ENCODE data around the gene HSD17B2.

Gene HSD17B2

GRCh38 chr16:82078125-82078524, 43.1 kb downstream of the HSD17B2 start:
- Histone ChIP-seq H4K20me1 (ENCODE audit: insufficient read depth, low read length, poor library complexity, severe bottlenecking) (no peaks in the 10 kb centered on the region), H3K4me1 (ENCODE audit: insufficient read depth, low read length, poor library complexity, severe bottlenecking) (peaks cover 8% of the 10 kb centered on the region), H2AFZ (ENCODE audit: low read length) (no peak overlapping the region), H3K27me3 (ENCODE audit: insufficient read depth, low read length, poor library complexity, severe bottlenecking) (no peaks in the 10 kb centered on the region), H3K9ac (ENCODE audit: low read depth, low read length, poor library complexity, severe bottlenecking) (no peak overlapping the region), H3K79me2 (ENCODE audit: insufficient read depth, low read length) (no peaks in the 10 kb centered on the region), H3K36me3 (ENCODE audit: insufficient read depth, low read length) (no peaks in the 10 kb centered on the region), H3K9me2 (replicated peaks; ENCODE audit: low read depth, low read length) (no peaks in the 10 kb centered on the region), H3K9me3 (ENCODE audit: insufficient read depth, low read depth, low read length) (no peaks in the 10 kb centered on the region), H3K4me2 (ENCODE audit: low read depth, low read length, poor library complexity, severe bottlenecking) (no peak overlapping the region), H3F3A (ENCODE audit: low read depth) (no peaks in the 10 kb centered on the region), H3K4me3 (ENCODE audit: low read length, poor library complexity, severe bottlenecking) (no peak overlapping the region)
- TF ChIP-seq EZH2phosphoT487 (IDR thresholded peaks at IDR 0.05; ENCODE audit: borderline replicate concordance) (no peak), CTCF (conservative IDR thresholded peaks at IDR 0.05; ENCODE audit: low read length) (no peak)

- no peaks in the 10 kb centered on the region for H3K9me3 ChIP-seq (ENCODE audit: insufficient read depth, low read depth, low read length)
- H3K36me3 ChIP-seq (ENCODE audit: insufficient read depth, low read length), result no peaks in the 10 kb centered on the region
- H3K79me2 ChIP-seq (ENCODE audit: insufficient read depth, low read length), result no peaks in the 10 kb centered on the region
- no peaks in the 10 kb centered on the region for H3K9me2 ChIP-seq (replicated peaks; ENCODE audit: low read depth, low read length)
- peaks cover 10% of the 10 kb centered on the region for H3K4me1 ChIP-seq (ENCODE audit: insufficient read depth, low read length, poor library complexity, severe bottlenecking)
- no peaks in the 10 kb centered on the region for H4K20me1 ChIP-seq (ENCODE audit: insufficient read depth, low read length, poor library complexity, severe bottlenecking)
- TF ChIP-seq CTCF (conservative IDR thresholded peaks at IDR 0.05; ENCODE audit: low read length) (no peak), EZH2phosphoT487 (IDR thresholded peaks at IDR 0.05; ENCODE audit: borderline replicate concordance) (no peak)
- no peaks in the 10 kb centered on the region for H3F3A ChIP-seq (ENCODE audit: low read depth)
- H3K4me2 ChIP-seq (ENCODE audit: low read depth, low read length, poor library complexity, severe bottlenecking), result no peak overlapping the region
- no peak overlapping the region for H3K4me3 ChIP-seq (ENCODE audit: low read length, poor library complexity, severe bottlenecking)
- no peaks in the 10 kb centered on the region for H3K27me3 ChIP-seq (ENCODE audit: insufficient read depth, low read length, poor library complexity, severe bottlenecking)
- no peak overlapping the region for H2AFZ ChIP-seq (ENCODE audit: low read length)
- H3K9ac ChIP-seq (ENCODE audit: low read depth, low read length, poor library complexity, severe bottlenecking), result no peak overlapping the region
Measured at GRCh38 chr16:82079892-82080291, 44.8 kb downstream of the HSD17B2 start.

GRCh38 chr16:82081264-82081663, 46.2 kb downstream of the HSD17B2 start:
- H3K4me2 ChIP-seq (ENCODE audit: low read depth, low read length, poor library complexity, severe bottlenecking), result no peak overlapping the region
- no peak for TF ChIP-seq CTCF (conservative IDR thresholded peaks at IDR 0.05; ENCODE audit: low read length)
- no peak for TF ChIP-seq EZH2phosphoT487 (IDR thresholded peaks at IDR 0.05; ENCODE audit: borderline replicate concordance)
- H3K4me1 ChIP-seq (ENCODE audit: insufficient read depth, low read length, poor library complexity, severe bottlenecking), result peaks cover 10% of the 10 kb centered on the region
- no peak overlapping the region for H2AFZ ChIP-seq (ENCODE audit: low read length)
- no peaks in the 10 kb centered on the region for H3K36me3 ChIP-seq (ENCODE audit: insufficient read depth, low read length)
- H4K20me1 ChIP-seq (ENCODE audit: insufficient read depth, low read length, poor library complexity, severe bottlenecking), result no peaks in the 10 kb centered on the region
- no peak overlapping the region for H3K4me3 ChIP-seq (ENCODE audit: low read length, poor library complexity, severe bottlenecking)
- H3F3A ChIP-seq (ENCODE audit: low read depth), result no peaks in the 10 kb centered on the region
- no peaks in the 10 kb centered on the region for H3K27me3 ChIP-seq (ENCODE audit: insufficient read depth, low read length, poor library complexity, severe bottlenecking)
- no peaks in the 10 kb centered on the region for H3K9me3 ChIP-seq (ENCODE audit: insufficient read depth, low read depth, low read length)
- no peak overlapping the region for H3K9ac ChIP-seq (ENCODE audit: low read depth, low read length, poor library complexity, severe bottlenecking)
- no peaks in the 10 kb centered on the region for H3K79me2 ChIP-seq (ENCODE audit: insufficient read depth, low read length)
- no peaks in the 10 kb centered on the region for H3K9me2 ChIP-seq (replicated peaks; ENCODE audit: low read depth, low read length)

Data from Loucy (cell line).